Measurements from ENCODE around the gene IKZF3. TPM values are rescaled to one million over a fixed set of nuclear protein-coding genes. Genes with fewer than 3 reads are reported as not detected.

The IKZF3 gene
- total RNA-seq, 2 donors from 2014 or later, result 0.37 to 0.51 TPM

GRCh38 chr17:39757931-39758873 lies 105.9 kb downstream of the IKZF3 start:
- Histone ChIP-seq H3K27me3 (no peaks in the 10 kb centered on the region), H3K4me1 (peaks cover 0 to 14% of the 10 kb centered on the region in 2 donors), H3K4me3 (no peak overlapping the region), H3K9me3 (no peaks in the 10 kb centered on the region), H3K36me3 (no peaks in the 10 kb centered on the region), H3K27ac (no peak overlapping the region)
- TF ChIP-seq, protein P1, sequence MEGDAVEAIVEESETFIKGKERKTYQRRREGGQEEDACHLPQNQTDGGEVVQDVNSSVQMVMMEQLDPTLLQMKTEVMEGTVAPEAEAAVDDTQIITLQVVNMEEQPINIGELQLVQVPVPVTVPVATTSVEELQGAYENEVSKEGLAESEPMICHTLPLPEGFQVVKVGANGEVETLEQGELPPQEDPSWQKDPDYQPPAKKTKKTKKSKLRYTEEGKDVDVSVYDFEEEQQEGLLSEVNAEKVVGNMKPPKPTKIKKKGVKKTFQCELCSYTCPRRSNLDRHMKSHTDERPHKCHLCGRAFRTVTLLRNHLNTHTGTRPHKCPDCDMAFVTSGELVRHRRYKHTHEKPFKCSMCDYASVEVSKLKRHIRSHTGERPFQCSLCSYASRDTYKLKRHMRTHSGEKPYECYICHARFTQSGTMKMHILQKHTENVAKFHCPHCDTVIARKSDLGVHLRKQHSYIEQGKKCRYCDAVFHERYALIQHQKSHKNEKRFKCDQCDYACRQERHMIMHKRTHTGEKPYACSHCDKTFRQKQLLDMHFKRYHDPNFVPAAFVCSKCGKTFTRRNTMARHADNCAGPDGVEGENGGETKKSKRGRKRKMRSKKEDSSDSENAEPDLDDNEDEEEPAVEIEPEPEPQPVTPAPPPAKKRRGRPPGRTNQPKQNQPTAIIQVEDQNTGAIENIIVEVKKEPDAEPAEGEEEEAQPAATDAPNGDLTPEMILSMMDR (IDR thresholded peaks at IDR 0.05), result no peak
- DNase-seq (ENCODE audit: low spot score), result no peak

DNA sequence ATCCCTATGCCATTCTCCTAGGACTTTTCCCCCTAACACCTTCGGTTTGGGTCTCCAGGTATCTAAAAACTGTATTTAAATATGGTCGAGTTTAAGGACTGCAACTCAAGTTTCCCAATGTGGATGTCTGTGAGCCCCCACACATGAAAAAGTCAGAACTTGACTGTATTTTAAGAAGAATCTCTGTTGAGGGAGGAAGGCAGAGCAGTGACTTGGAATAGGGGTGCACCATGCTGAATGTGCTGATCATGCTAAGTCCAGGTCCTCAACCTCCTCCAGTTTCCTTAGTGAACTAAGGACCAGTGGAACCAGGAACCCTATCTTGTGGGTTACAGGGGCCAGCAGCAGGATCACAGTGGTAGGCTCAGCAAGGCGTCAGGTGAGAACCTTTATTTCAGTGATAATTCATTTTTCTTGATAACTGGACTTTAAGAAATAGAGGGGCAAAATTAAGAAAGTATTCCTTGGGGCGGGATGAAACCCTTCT lies 106.9 kb downstream of the IKZF3 start:
- TF ChIP-seq, protein P1 (IDR thresholded peaks at IDR 0.05), result no peak
- H3K4me1 ChIP-seq, result peaks cover 0 to 18% of the 10 kb centered on the region in 2 donors
- no peak for DNase-seq (ENCODE audit: low spot score)
- H3K27ac ChIP-seq, result no peak overlapping the region
- no peaks in the 10 kb centered on the region for H3K27me3 ChIP-seq
- no peaks in the 10 kb centered on the region for H3K36me3 ChIP-seq
- no peak overlapping the region for H3K4me3 ChIP-seq
- no peaks in the 10 kb centered on the region for H3K9me3 ChIP-seq

DNA sequence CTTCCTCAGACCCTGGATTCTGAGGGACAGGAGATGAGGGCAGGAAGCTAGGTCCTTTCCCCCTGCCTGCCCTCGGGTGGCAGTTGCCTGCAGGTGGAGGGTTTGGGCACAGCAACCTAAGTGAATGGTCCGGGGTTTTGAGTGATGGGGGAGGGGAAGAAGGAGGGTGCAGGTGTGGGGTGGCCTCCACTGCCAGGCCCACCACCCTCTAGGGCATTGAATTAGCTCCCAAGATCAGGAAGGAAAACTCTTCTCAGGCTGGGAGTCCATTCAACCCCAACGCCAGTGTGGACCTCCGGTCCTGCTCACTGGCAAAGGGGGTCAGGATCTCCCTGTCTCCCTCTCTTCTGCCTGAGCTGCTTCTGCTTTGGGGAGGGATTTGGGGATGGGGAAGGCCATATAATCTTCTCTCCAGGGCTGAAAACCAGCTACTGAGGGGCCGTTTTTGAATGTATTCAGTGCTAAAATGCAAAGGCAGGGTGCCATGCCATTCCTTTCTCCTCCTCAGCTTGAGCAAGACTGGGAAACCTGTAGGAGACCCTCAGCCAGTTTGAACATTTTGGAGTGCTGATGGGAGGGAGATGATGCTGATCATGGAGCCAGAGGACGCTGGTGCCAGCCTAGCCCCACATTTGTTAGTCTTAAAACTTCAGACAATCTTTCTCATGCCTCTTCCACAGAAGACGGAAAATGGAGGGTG lies 107.6 kb downstream of the IKZF3 start:
- Histone ChIP-seq H3K36me3 (no peaks in the 10 kb centered on the region), H3K27me3 (no peaks in the 10 kb centered on the region), H3K4me3 (no peak overlapping the region), H3K27ac (no peak overlapping the region), H3K4me1 (peaks cover 0 to 18% of the 10 kb centered on the region in 2 donors), H3K9me3 (no peaks in the 10 kb centered on the region)
- DNase-seq (ENCODE audit: low spot score), result no peak
- TF ChIP-seq, protein P1 (IDR thresholded peaks at IDR 0.05), result no peak

- Histone ChIP-seq H3K27me3 (no peaks in the 10 kb centered on the region), H3K9me3 (no peaks in the 10 kb centered on the region), H3K4me1 (peaks cover 0 to 18% of the 10 kb centered on the region in 2 donors), H3K4me3 (no peak overlapping the region), H3K36me3 (no peaks in the 10 kb centered on the region), H3K27ac (peak overlapping the region; percentile 86 to 91)
- no peak for DNase-seq (ENCODE audit: low spot score)
- TF ChIP-seq, protein P1 (IDR thresholded peaks at IDR 0.05), result no peak
These were observed 108.3 kb downstream of the IKZF3 start for GRCh38 chr17:39755554-39756379.

- no peaks in the 10 kb centered on the region for H3K9me3 ChIP-seq
- no peaks in the 10 kb centered on the region for H3K27me3 ChIP-seq
- peak overlapping the region; percentile 86 to 91 for H3K27ac ChIP-seq
- H3K4me3 ChIP-seq, result peak overlapping the region; percentile 42 to 72
- no peaks in the 10 kb centered on the region for H3K36me3 ChIP-seq
- TF ChIP-seq, protein P1 (IDR thresholded peaks at IDR 0.05), result no peak
- no peak for DNase-seq (ENCODE audit: low spot score)
- H3K4me1 ChIP-seq, result peaks cover 0 to 25% of the 10 kb centered on the region in 2 donors
These were observed 109.1 kb downstream of the IKZF3 start for GRCh38 chr17:39754958-39755553.

Data from right atrium auricular region (tissue), 2 donors.